Stimulated activated CD4-positive, alpha-beta T cell treated with anti-CD3 and anti-CD28 coated beads, Interleukin-15, amount 100 ng/mL, for 24 hours (primary cell): Measurements from ENCODE around the gene POLR1H.
"Not testable (repeated sequence)": the region's sequence is repeated elsewhere in the genome, so short reads cannot be mapped to it uniquely, and the experiment has no call there.

Experiments used
- DNase-seq: peaks from one replicate; pipeline ENCODE4 v3.0.0-alpha.2; 2020

POLR1H gene, protein sequence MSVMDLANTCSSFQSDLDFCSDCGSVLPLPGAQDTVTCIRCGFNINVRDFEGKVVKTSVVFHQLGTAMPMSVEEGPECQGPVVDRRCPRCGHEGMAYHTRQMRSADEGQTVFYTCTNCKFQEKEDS

GRCh38 chr6:30061092-30061857 lies at the start of gene POLR1H:
POLR1H (plus strand) TSS chr6:30061265; CDS start chr6:30061525, 260 bp downstream.
- peak; percentile 89 for DNase-seq

- peak; percentile 51 for DNase-seq
Observed at GRCh38 chr6:30013291-30013922, 47.7 kb upstream of the POLR1H start.

DNA sequence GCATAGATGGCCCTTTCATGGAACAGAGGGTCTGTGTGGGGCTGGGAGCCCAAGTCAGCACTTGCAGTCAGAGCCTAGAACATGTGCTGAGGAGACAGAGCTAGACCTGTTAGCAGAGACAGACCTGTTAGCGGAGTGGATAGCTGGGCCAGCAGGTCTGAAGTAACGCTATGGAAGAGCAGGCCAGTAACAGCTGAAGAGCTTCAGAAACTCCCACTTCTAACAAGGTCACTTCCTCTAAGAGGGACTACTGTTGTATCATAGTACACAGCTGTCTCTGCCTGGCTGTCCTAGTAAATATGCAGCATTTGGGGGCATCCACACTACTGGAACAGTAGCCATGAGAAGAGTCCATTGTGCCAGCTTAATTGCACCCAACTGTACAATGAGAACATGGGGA lies 41.2 kb upstream of the POLR1H start:
- no peak for DNase-seq

DNA sequence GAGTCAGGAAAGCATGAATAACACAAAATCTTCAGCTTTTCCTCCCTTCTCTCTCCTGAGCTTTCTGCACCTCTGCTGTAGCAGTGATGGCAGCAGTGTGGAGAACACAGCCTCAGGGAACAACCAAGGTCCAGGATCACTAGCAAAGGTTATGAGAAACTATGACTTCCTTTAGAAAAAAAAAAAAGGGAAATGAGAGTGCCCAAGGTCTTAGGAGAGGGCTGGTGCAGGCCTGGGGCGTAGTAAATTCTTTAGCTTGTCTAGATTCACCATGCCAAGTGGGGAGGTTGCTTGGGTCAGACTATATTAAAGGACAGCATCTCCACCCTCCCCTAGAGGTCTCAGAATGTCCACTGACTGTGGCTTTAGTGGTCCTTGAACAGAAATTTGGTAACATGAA lies 40.4 kb upstream of the POLR1H start:
- DNase-seq: no peak

DNA sequence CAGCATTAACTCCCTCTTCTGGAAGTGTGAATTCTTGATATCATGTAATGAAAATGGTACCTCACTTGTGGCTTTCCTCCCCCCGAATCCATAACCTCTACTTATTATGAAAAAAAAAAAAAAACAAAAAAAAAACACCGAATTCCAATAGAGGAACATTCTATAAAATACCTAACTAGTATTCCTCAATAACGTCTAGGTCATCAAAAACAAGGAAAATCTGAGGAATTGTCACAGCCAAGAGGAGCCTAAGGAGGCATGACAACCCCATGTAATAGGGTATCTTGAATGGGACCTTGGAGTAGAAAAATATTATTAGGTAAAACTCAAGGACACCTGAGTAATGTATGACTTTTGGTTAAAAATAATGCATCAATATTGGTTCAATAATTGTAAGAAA lies 38.9 kb upstream of the POLR1H start:
- no peak for DNase-seq

GRCh38 chr6:30022712-30023111 lies 38.4 kb upstream of the POLR1H start:
- DNase-seq: not testable (repeated sequence)

DNA sequence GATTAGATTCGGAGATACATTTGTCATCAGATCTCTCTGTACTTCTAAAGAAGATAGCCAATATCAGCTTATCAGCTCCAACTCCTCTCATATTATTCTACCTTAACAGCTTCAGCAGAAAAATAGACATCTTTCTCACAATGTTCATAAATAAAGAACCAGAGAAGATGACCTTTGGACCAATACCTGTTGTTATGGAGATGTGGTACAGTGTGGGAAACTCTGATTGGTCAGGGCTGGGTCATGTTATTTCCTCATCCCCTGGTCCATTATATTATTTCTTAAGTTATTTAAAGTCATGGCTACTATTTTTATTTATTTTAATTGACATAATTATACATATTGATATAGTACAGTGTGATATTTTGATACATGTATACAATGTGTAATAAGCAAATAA lies 35.9 kb upstream of the POLR1H start:
- DNase-seq: no peak

- no peak for DNase-seq
Observed at GRCh38 chr6:30029588-30029987, 31.5 kb upstream of the POLR1H start.

DNA sequence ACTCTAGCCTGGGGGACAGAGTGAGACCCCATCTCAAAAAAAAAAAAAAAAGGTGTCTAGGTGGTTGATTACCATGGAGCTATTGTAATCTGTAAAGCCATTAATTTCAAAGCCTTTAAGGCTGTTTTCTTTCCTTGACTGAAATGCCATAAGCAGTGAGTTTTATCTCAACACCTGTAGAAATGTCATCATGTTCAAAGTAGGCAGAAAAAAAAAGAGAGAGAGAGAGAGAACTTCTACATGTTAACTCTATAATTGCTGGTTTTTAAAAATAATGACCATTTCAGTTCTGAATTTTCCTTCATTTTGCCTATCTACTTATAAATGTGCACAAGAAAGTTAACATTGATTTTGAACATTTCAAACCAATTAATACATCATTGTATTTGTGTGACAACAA lies 29.7 kb upstream of the POLR1H start:
- no peak for DNase-seq

GRCh38 chr6:30033440-30033839 lies 27.6 kb upstream of the POLR1H start:
- DNase-seq: not testable (repeated sequence)

DNA sequence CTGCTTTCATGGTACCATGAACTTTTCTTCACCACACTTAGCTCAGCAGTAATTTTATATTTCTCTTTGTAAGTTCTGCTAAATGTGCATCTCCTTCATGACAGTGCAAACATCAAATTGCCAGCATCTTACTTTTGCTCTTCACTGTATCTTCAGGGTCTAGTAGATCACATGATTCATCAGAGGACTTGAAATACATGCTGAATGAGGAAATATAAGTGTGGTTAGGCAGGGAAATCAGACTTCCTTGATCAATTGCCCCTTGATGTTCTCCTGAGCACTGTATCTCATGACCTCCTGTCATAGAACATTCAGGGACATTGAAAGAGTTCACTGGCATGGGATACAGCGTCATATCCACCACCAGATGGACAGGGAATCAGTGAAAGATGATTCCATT lies 25.3 kb upstream of the POLR1H start:
- DNase-seq: no peak

DNA sequence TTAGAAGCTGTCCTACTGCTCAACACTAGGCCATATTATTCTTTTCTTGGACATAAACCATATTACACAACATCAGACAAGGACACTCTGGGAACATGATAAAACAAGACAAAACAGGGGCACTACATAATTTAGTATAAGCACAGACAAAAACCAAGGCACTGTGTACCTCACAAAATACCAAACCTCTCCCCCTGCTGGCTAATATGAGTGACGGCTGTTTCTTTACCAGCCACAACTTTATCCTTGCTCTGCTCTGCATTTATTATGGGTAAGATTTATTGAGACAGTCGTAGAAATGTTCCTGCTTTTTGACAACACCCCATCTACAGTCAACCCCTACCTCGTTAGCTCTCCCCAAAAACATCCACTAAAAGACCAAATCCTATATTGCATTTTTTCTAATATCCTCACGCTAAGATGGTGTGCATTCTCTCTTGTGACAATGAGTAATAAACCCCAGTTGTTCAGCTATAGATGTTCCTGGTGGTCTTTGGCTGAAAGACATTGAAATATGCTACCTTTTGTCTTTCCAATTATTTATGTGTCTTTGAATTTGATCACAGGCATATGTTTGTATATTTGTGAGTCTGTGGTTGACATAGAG lies 23.8 kb upstream of the POLR1H start:
- DNase-seq: no peak

DNA sequence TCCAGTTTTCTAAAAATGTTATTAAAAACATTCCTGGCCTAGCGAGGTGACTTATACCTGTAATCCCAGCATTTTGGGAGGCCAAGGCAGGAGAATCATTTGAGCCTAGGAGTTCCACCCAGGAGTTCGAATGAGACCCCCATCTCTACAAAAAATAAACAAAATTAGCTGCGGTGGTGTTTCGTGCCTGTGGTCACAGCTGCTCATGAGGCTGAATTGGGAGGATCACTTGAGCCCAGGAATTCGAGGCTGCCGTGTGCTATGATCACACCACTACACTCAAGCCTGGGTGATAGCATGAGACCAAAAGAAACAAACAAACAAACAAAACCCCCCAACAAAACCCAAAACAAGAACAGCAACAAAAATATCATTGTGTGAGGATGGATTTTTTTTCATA lies 19.8 kb upstream of the POLR1H start:
- DNase-seq: no peak

DNA sequence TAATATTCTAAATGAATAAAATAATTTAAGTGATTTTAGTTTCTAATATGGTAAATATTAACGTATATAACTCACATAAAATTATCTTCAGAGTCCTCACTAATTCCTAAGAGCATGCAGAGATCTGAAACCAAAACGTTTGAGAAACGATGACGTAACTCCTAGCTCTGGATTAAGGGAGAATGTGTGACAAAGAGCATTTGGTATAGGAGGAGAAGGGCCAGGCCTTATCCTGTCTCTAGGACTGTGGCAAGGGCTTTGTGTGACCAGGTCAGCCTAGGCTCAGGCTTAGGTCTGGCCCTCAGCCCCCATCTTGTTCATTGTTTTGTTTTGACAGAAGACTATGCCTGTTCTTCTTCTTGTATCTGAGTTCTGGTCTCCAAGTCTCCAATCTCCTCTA lies 19.2 kb upstream of the POLR1H start:
- DNase-seq: no peak

DNA sequence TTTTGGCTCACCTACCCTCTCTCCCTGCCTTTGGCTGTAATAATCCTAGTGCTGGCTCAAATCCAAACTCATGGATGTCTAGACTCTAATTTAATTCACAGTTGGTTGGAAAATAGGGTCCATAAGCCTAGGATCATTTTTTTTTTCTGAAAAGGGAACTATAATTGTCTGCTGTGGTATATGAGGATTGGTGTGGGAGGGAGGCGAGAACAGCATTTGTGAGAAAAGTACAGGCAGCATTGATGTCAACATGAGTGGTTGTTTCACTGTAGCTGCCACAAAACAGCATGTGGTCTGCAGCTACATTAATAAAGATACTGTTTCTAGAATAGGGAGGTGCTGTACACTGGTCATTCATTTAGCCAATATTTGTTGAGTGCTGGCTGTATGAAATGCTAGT lies 18.6 kb upstream of the POLR1H start:
- DNase-seq: no peak

DNA sequence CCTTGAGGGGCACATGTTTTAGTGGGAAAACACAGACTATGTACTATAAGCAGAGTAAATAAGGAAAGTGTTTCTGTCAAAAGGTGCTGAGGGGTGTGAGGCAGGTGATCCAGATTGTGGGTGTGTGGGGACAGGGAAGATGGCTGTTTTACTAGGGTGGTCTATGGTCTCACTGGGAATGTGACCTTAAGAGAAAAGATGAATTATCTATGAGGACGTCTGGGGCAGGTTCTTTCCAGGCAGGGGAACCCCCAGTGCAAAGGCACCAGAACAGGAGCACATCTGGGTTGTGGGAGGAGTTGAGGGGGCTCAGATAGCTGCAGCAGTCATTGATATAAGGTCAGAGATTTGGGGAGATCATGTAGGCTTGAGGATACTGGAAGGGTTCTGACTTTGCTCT lies 18.2 kb upstream of the POLR1H start:
- no peak for DNase-seq

GRCh38 chr6:30043744-30044143 lies 17.3 kb upstream of the POLR1H start:
- DNase-seq: no peak

DNA sequence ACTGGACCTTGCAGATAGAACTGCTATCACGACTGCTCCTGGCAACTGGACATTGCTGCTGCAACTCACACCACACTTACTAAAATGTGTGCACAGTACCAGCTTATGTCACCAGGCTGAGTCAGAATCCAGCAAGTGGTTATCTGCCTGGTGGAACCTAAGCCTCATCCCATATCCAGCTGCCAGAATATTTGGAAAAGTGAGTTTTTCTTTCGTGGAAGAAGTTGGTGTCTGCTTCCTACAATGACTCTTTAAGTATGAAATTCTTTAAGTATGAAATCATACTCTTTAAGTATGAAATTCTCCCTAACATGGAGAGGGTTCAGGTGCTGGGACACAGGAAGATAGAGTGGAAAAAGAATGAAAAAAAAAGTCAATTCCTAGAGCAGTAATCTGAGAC lies 16.4 kb upstream of the POLR1H start:
- DNase-seq: no peak

DNA sequence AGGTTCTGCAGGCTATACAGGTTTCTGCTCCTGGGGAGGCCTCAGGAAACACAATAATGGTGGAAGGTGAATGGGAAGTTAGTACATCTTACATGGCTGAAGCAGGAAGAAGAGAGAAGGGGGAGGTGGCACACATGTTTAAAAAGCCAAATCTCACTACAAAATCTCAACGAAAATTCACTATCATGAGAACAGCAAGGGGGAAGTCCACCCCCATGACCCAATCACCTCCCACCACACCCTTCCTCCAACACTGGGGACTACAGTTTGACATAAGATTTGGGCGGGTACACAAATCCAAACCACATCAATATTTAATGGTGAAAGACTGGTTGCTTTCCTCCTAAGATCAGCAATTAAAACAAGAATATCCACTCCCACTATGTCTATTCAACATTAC lies 13.8 kb upstream of the POLR1H start:
- DNase-seq: no peak

GRCh38 chr6:30053682-30054081 lies 7.4 kb upstream of the POLR1H start:
- no peak for DNase-seq

DNA sequence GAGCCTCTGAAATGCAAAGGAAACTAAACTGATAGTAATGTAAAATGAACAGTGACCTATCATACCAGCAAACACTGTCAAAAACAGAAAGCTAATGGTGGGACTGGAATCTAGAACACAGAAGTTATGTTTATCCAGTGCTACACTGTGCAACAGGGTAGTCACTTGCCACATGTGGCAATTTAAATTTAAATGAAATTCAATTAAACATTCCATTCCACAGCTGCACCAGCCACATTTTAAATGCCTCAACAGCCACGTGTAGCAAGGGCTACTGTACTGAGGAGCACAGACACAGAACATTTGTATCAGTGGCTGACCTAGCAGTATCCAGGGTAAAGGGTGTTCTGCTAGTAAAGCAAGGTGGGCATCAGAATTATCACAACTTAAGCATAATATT lies 5.6 kb upstream of the POLR1H start:
- no peak for DNase-seq

DNA sequence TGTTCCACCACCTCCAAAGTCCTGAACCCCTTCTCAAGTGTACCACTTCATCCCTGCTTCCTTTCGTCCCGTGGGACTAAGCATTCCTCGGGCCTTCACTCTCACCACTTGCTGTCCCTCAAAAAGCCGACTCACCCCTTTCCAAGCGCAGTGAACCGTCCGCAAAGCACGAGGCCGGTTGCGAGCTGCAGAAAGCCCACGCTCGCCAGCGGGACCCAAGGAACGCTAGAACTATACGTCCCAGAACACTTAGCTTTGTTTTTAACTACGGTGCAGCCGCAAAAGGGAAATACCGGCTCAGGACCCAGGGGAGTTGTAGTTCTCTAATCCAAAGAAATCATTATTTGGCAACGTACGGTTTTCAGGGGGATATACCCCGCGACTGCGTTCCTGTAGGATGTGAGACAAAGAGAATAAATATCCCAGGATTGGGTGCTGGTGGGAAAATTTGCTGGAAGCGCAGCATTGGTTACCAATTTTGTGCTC lies 416 bp upstream of the POLR1H start:
- DNase-seq: peak; percentile 51

GRCh38 chr6:30061858-30062458 lies 893 bp downstream of the POLR1H start:
- no peak for DNase-seq
